Natural killer cell (primary cell): ENCODE measurements around the gene ASXL3. TPM values are rescaled to one million over a fixed set of nuclear protein-coding genes. Genes with fewer than 3 reads are reported as not detected.

ENCODE experiments used
- ATAC-seq, 3 donors: fragments of 150-1000 bp in 2 of 3; fragments of 200-7000 bp in 1 of 3; cut with Tn5 transposase; 1 replicate in 1 of 3; 2 replicates in 2 of 3; pipeline ENCODE4 v1.10.0; 2021; ENCODE audit warnings: mild to moderate bottlenecking in 2 of 3, moderate library complexity in 2 of 3
- DNase-seq, 2 donors: peaks; one replicate each; pipeline versions ENCODE4 v3.0.0 to v3.0.0-alpha.2; 2013 to 2021; ENCODE audit warnings: mixed read lengths in 1 of 2
- H3K27ac ChIP-seq: one replicate; pipeline ENCODE4 v1.5.1; 2013; ENCODE audit warnings: mild to moderate bottlenecking, low read length
- H3K27me3 ChIP-seq: one replicate; pipeline ENCODE4 v1.6.1; 2013; ENCODE audit warnings: low read length; ENCODE audit not compliant: control insufficient read depth, insufficient read depth
- H3K36me3 ChIP-seq: one replicate; pipeline ENCODE4 v1.6.1; 2013; ENCODE audit warnings: low read length; ENCODE audit not compliant: control insufficient read depth, insufficient read depth
- H3K4me1 ChIP-seq: one replicate; pipeline ENCODE4 v1.6.1; 2013; ENCODE audit warnings: low read length; ENCODE audit not compliant: control insufficient read depth, insufficient read depth
- H3K4me3 ChIP-seq: one replicate; pipeline ENCODE4 v1.5.1; 2013; ENCODE audit warnings: low read length
- H3K9me3 ChIP-seq: one replicate; pipeline ENCODE4 v1.6.1; 2013; ENCODE audit warnings: low read length; ENCODE audit not compliant: control insufficient read depth, insufficient read depth
- H3K27ac Mint-ChIP-seq, 2 donors: one replicate each; pipeline ENCODE4 v1.8.0; 2022; ENCODE audit warnings: mild to moderate bottlenecking in 2 of 2, mixed read lengths in 2 of 2, moderate library complexity in 1 of 2
- H3K27me3 Mint-ChIP-seq, 2 donors: one replicate each; pipeline ENCODE4 v1.8.0; 2022; ENCODE audit warnings: low read depth in 2 of 2, mixed read lengths in 2 of 2
- H3K36me3 Mint-ChIP-seq: one replicate; pipeline ENCODE4 v1.8.0; 2022; ENCODE audit warnings: mixed read lengths
- H3K4me1 Mint-ChIP-seq, 2 donors: one replicate each; pipeline ENCODE4 v1.8.0; 2022; ENCODE audit warnings: mixed read lengths in 2 of 2
- H3K4me3 Mint-ChIP-seq: one replicate; pipeline ENCODE4 v1.8.0; 2022; ENCODE audit warnings: mild to moderate bottlenecking, moderate library complexity, mixed read lengths
- H3K9me3 Mint-ChIP-seq, 2 donors: one replicate each; pipeline ENCODE4 v1.8.0; 2022; ENCODE audit warnings: mixed read lengths in 2 of 2
- CTCF ChIP-seq: fragments of 200-600 bp; IDR thresholded peaks from one replicate; pipeline ENCODE4 v1.8.0; 2022; ENCODE audit warnings: antibody characterized with exemption
- WGBS: methylation state at CpG from one replicate; pipeline ENCODE4 v1.1.7; 2013; ENCODE audit warnings: missing lambda C conversion rate; ENCODE audit not compliant: insufficient coverage; 5-methylcytosine and 5-hydroxymethylcytosine counted together
- intact Hi-C: fragments of 100-400 bp; cut with micrococcal nuclease; formaldehyde crosslinking; loops from one replicate; pipeline ENCODE4 v1.14.2; 2022
- total RNA-seq, 4 donors: library from RNA; stranded (reverse); fragments of 120-200 nt in 1 of 4; gene quantifications; one replicate each; pipeline versions ENCODE4 v1.2.3 to v1.2.4, GENCODE V29; 2013 to 2022

ASXL3 gene
- total RNA-seq, 3 donors from 2014 or later (not counting 1 experiment from before 2014, with no cell fraction given): not detected

- WGBS: 91% methylated on average over 20 of the region's 20 CpGs
- H3K4me1 ChIP-seq: no peaks in the 10 kb centered on the region
- intact Hi-C loops: no loop called here
- TF ChIP-seq CTCF: no peak
- Mint-ChIP-seq H3K36me3 (no peaks in the 10 kb centered on the region), H3K27ac (no peak overlapping the region), H3K27me3 (no peaks in the 10 kb centered on the region), H3K4me1 (no peaks in the 10 kb centered on the region), H3K9me3 (peaks cover 3 to 4% of the 10 kb centered on the region in 2 donors), H3K4me3 (no peak overlapping the region)
- H3K27me3 ChIP-seq: no peaks in the 10 kb centered on the region
- no peaks in the 10 kb centered on the region for H3K9me3 ChIP-seq
- ATAC-seq (no peak), DNase-seq (no peak)
- H3K27ac ChIP-seq: no peak overlapping the region
- no peaks in the 10 kb centered on the region for H3K36me3 ChIP-seq
- no peak overlapping the region for H3K4me3 ChIP-seq
Observed at GRCh38 chr18:33744032-33744697, 166.1 kb downstream of the ASXL3 start.

GRCh38 chr18:33745151-33745795 lies 167.3 kb downstream of the ASXL3 start:
- ATAC-seq (no peak), DNase-seq (no peak)
- Mint-ChIP-seq H3K27me3 (no peaks in the 10 kb centered on the region), H3K36me3 (no peaks in the 10 kb centered on the region), H3K9me3 (peaks cover 0 to 4% of the 10 kb centered on the region in 2 donors), H3K4me1 (no peaks in the 10 kb centered on the region), H3K4me3 (no peak overlapping the region), H3K27ac (no peak overlapping the region)
- 85% methylated on average over 8 of the region's 8 CpGs for WGBS
- intact Hi-C loops: no loop called here
- Histone ChIP-seq H3K27ac (no peak overlapping the region), H3K9me3 (no peaks in the 10 kb centered on the region), H3K4me1 (no peaks in the 10 kb centered on the region), H3K36me3 (no peaks in the 10 kb centered on the region), H3K27me3 (no peaks in the 10 kb centered on the region), H3K4me3 (no peak overlapping the region)
- no peak for TF ChIP-seq CTCF

GRCh38 chr18:33745871-33746545 lies 168.0 kb downstream of the ASXL3 start:
- no peaks in the 10 kb centered on the region for H3K36me3 ChIP-seq

More at GRCh38 chr18:33745871-33746545, 168.0 kb downstream of the ASXL3 start:
- Histone ChIP-seq H3K9me3 (no peaks in the 10 kb centered on the region), H3K4me3 (no peak overlapping the region), H3K27ac (no peak overlapping the region), H3K27me3 (no peaks in the 10 kb centered on the region), H3K4me1 (no peaks in the 10 kb centered on the region)
- ATAC-seq: no peak
- no peaks in the 10 kb centered on the region for H3K27me3 Mint-ChIP-seq
- peaks cover 0 to 2% of the 10 kb centered on the region in 2 donors for H3K9me3 Mint-ChIP-seq
- intact Hi-C loops: no loop called here
- H3K4me3 Mint-ChIP-seq: no peak overlapping the region
- H3K4me1 Mint-ChIP-seq: no peaks in the 10 kb centered on the region
- 88% methylated on average over 11 of the region's 16 CpGs for WGBS
- TF ChIP-seq CTCF: no peak
- DNase-seq: no peak
- H3K27ac Mint-ChIP-seq: no peak overlapping the region
- no peaks in the 10 kb centered on the region for H3K36me3 Mint-ChIP-seq
